ENCODE data around the gene RAVER2.

DNA sequence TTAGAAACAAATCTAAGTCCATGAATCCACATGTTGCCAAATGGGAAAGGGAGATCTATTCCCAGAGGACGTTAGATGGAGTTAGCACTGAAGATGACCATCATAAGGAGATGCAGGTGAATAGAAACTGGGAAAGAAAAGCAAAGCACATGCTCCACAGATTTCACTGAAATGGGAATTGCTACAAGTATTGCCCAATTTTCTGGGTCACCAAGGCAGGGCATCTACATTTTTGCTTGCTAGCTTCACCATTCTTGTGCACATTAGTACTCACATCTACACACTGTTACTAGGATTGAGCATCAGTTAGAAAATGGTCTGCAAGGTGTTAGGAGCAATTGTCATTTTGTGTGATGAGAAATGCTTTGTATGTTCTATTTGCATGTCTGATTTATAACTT lies 122.4 kb downstream of the RAVER2 start:
- TF ChIP-seq, protein P1, sequence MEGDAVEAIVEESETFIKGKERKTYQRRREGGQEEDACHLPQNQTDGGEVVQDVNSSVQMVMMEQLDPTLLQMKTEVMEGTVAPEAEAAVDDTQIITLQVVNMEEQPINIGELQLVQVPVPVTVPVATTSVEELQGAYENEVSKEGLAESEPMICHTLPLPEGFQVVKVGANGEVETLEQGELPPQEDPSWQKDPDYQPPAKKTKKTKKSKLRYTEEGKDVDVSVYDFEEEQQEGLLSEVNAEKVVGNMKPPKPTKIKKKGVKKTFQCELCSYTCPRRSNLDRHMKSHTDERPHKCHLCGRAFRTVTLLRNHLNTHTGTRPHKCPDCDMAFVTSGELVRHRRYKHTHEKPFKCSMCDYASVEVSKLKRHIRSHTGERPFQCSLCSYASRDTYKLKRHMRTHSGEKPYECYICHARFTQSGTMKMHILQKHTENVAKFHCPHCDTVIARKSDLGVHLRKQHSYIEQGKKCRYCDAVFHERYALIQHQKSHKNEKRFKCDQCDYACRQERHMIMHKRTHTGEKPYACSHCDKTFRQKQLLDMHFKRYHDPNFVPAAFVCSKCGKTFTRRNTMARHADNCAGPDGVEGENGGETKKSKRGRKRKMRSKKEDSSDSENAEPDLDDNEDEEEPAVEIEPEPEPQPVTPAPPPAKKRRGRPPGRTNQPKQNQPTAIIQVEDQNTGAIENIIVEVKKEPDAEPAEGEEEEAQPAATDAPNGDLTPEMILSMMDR (conservative IDR thresholded peaks at IDR 0.05; ENCODE audit: low read length), result no peak
- TF ChIP-seq EZH2phosphoT487 (IDR thresholded peaks at IDR 0.05; ENCODE audit: borderline replicate concordance, low read depth, low read length), result no peak
